Measurements from ENCODE around the gene ZNF655. TPM values are rescaled to one million over a fixed set of nuclear protein-coding genes. Genes with fewer than 3 reads are reported as not detected.
"Not testable (repeated sequence)": the region's sequence is repeated elsewhere in the genome, so short reads cannot be mapped to it uniquely, and the experiment has no call there.

The ZNF655 gene
- polyA plus RNA-seq, 1 donor: 42.0 TPM

DNA sequence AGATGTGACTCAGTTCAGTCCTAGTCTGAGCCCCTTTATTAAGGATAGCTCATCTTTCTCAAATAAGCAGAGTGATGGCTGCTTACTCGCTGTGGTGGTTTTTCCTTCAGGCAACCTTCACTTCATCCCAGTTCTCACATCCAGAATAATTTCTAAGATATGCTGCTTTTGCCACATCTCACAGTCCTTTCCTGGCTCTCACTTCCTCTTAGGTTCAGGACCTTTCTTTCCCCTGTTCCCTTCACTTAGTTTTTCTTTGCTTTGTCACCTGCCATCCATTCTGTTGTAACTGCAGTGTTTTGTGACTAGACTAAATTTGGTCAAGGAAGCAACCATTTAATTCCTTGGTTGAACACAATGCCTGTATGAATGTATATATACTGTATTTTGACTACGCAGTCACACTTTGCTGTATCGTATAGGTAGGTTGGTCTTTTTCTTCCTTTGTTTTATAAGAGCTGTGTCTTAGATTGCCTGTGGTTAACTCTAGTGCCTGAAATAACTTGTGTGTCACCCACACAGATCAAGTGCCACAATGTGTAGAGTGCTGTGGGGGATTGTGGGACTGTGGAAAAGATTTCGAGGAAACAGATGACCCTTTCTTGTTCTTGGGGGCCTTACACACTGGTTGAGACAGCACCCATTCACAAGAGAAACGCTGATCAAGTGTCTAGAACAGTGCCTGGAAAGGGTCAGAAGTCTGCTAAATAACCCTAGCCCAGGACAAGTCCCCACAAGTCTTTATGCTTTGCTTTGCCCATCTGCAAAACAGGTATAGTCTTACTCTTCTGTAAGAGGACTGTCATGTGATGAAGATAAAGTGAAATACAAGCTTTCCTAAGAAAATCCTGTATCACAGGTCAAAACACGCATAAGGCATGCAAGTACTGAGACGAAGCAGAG lies 2.6 kb downstream of the ZNF655 start:
- no peak for DNase-seq

DNA sequence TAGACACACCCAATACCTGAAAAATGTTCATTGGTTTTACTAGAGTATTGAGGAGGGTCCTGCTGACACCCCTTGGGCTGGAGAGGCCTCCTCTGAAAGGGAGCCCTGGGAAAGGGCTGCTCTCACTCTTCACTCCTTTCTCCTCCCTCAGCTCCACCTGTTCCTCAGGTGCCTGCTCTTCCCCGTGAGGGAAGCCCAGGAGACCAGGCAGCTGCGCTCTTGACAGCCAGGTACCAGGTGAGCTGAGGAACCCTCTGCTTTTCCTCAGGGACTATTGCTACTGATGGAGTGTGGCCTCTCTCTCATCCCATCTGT lies 3.3 kb downstream of the ZNF655 start:
- DNase-seq: no peak

DNA sequence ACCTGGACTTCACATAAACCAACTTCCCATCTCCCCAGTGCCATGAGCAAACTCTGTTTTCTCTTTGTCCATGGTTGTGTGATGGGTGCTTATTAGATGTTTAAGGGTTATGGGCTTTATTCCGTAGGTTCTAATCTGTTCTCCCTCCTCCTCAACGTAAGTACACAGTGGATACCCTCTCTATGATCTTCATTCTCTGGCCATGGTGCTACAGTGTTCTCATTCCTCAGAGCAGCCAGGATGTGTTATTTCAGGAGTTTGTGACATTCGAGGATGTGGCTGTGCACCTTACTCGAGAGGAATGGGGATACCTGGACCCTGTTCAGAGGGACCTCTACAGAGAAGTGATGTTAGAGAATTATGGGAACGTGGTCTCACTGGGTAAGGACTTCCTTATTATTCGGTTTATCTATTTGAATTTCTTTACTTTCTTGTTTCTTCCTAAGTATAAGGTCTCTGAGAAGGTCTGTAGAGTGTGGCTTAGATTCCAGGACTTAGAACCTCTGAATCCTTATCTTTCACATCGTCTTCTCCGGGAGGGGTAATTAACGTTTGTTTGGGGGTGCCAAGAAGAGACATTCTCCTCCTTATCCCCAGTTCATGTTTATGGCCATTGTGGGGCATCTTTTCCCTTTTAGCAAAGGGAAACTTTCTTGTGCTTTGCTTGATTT lies 3.8 kb downstream of the ZNF655 start:
- no peak for DNase-seq

DNA sequence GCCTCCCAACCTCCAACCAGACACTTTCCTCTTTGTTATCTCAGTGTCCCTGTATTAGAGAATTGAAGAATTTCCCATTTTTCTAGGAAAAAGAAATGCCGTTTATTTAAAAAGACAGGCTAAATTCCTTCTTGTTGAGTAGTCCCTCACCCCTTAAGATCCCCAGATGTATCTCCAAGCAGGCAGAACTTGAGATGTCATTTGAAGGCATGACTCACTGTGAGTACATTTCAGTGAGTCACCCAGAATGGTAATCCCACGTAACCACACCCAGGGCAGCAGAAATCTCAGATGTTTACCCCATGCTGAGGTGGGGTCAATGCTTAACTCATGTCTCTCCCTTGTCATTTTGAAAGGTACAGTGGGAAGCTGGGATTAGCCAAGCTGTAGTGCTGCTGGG lies 4.4 kb downstream of the ZNF655 start:
- DNase-seq: no peak

DNA sequence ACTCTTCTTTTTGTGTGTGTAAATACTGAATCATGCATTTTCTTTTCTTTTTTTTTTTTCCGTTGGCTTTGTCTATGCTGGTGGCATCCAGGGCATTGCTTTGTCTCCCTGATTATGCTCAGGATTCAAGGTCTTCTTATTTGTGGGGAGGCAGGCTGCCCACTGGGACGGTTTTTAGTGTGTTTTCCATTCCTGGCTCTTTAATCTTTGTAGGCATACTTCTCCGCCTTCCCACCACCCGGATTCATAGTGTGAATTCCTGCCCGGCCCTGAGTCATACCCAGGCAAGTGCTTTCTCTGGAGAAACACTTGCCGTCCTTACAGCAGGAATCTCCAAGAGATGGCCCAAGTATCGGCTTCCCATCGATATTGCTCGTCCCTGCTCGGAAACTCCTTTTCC lies 5.2 kb downstream of the ZNF655 start:
- DNase-seq: no peak

DNA sequence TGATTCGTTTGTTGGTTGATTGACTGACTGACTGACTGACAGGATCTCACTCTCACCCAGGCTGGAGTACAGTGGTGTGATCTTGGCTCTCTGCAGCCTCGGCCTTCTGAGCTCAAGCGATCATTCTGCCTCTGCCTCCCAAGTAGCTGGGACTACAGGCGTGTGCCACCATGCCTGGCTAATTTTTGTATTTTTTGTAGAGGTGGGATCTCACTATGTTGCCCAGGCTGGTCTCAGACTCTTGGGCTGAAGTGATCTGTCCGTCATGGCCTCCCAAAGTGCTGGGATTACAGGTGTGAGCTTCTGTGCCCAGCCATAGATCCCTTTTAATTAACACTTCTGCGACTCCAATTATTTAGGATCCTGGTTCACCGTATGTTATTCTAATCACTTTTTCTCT lies 10.3 kb downstream of the ZNF655 start:
- not testable (repeated sequence) for DNase-seq

DNA sequence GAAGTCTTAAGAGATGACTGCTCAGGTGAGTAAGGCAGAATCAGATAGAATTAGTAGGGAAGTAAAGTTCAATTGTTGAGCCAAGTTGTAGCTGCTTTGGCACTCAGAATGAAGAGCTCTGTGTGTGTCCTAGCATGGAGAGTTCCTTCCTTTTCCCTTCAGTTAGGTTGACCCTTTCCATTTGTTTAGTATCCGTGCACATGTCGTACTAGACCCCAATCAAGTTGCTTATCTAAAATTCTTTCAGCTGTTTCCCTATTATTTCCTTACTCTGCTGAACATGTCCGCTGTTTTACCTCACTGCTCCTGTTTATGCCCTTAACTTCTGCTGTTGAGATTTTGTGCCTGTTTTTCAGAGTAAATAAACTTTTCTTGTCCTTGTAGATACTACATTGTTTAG lies 13.3 kb downstream of the ZNF655 start:
- no peak for DNase-seq

DNA sequence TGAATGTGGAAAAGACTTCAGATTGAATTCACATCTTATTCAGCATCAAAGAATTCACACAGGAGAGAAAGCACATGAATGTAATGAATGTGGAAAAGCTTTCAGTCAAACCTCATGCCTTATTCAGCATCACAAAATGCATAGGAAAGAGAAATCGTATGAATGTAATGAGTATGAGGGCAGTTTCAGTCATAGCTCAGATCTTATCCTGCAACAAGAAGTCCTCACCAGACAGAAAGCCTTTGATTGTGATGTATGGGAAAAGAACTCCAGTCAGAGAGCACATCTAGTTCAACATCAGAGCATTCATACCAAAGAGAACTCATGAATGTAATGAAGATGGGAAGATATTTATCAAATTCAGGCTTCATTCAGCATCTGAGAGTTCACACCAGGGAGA lies 14.8 kb downstream of the ZNF655 start:
- no peak for DNase-seq

DNA sequence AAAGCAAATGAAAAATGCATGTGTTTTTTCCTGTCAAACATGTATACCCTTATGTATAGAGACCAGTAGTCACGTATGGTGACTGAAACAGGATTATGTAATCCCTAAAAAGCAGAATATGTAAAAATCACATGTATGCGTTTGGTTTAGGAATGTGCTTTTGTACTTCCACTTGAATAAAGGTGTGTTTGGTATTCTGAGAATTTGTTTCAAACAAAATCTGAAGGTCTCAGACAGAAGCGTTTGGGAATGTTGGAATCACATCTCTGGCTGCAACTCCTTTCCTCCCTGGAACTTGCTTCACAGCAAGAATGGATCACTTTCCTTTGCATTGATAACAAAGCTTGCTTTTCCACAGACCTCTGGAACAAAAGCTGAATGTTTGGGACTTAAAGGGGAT lies 17.8 kb downstream of the ZNF655 start:
- DNase-seq: no peak

DNA sequence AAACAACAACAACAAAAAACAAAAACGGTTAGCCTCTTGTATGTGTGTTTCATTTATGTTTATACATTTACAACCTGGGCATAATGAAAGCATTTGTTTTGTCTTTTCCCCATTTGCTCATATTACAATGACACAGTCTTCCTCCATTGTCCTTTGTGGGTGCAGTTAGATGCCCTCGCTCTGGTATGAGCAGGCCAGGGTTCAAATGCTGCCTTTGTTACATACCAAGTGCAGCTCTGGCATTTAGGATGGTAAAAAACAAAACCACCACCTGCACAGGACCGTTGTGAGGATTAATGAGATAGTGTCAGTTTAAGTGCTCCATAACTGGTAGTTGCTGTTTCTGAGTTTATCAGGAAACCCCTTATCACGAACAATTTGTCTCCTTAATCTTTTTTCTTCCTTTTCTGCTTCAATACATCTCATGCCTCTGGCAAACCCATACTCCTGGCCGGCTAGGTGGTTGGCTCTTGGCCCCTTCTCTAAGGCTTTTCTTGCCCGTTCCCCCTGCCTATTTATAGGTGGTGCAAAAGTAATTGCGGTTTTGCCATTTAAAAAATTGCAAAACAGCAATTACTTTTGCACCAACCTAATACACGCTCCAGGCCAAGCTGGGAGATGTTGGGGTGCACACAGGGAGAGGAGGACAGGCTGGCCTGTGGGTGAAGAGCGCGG lies 21.0 kb downstream of the ZNF655 start:
- DNase-seq: no peak

DNA sequence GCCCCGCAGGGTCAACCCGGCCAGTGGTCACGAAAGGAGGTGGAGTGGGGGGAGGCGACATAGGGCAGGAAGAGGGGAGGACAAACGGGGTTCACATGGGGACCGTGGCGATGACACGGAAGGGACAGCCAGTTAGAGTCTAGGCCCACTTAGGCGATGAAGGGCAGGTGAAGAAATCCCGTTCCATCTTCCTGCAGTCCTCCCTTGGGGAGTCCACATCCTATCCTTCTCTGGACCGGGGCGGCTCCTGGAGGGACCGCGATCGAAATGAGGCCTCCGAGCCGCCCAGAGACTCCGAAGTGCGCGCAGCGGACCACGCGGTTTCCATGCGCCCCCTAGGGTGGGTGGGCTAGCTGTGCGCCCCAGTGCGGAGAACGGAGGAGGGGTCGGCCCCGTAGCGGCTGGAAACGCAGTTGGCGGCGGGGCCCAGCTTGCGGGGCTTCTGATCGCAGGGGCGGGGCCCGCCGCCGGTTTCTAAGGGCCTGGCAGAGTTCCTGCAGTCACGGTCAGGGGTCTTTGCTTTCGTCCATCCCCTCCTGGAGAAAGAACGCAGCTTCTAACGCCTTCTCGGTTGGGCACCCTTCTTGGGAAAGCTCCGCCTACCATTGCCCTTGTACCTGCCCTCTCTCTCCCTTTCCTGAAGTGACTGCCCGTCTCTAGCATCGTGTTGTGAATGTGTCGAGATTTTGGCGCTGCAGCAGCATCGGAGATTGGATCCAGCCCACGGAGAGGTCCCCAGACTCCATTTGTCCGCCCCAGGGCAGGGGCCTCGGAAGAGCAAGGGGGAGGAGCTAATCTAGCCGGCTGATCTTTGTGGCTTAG lies 21.7 kb downstream of the ZNF655 start:
- peak; percentile 47 for DNase-seq

DNA sequence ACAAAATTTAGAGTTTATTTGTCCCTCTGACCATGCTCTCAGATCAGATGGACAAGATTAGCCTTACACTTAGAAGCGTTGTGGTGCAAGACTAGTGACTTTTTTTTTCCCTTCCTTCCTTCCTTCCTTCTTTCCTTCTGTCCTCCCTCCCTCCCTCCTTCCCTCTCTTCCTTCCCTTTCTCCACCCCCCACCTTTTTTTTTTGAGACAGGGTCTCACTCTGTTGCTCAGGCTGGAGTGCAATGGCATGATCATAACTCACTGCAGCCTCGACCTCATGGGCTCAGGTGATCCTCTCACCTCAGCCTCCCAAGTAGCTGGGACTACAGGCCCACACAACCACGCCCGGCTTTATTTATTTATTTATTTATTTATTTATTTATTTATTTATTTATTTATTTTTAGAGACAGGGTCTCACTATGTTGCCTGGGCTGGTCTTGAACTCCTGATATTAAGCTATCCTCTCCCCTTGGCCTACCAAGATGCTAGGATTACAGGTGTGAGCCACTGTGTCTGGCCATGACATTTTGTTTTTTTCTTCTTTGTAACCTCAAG lies 22.4 kb downstream of the ZNF655 start:
- not testable (repeated sequence) for DNase-seq

DNA sequence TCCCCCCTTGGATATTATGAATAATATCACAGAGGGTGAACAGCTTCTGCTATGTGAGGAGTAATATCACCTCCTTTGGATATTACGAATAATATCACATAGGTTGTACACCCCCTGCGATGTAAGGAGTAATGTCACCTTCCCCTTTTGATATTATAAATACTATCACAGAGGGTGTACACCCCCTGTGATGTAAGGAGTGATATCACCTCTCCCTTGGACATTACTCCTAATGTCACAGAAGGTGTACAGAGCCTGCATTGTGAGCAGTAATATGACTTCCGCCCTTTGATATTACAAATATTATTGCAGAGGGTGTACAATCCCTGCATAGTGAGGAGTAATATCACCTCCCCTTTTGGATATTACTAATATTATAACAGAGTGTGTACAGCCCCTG lies 30.4 kb downstream of the ZNF655 start:
- no peak for DNase-seq

DNA sequence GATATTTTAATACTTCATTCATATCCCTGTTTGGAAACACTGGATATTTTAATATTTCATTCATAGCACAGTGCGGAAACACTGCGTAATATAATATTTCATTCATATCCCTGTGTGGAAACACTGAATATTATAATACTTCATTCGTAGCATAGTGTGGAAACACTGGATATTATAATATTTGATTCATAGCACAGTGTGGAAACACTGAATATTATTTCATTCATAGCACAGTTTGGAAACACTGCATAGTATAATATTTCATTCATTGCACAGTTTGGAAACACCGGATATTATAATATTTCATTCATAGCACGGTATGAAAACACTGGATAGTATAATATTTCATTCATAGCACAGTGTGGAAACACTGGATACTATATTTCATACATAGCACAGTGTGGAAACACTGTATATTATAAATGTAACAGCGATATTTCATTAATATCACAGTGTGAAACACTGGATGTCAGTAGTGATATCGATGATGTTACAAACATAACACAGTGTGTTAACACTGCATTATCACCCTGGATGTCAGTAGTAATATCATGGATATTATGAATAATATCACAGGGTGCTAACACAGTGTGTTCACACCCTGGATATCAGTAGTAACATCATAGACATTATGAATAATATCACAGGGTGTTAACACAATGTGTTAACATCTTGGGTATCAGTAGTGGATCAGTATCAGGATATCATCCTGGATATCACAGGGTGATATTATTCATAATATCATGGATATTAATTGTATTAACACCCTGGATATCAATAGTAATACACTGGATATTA lies 36.7 kb downstream of the ZNF655 start:
- DNase-seq: no peak

DNA sequence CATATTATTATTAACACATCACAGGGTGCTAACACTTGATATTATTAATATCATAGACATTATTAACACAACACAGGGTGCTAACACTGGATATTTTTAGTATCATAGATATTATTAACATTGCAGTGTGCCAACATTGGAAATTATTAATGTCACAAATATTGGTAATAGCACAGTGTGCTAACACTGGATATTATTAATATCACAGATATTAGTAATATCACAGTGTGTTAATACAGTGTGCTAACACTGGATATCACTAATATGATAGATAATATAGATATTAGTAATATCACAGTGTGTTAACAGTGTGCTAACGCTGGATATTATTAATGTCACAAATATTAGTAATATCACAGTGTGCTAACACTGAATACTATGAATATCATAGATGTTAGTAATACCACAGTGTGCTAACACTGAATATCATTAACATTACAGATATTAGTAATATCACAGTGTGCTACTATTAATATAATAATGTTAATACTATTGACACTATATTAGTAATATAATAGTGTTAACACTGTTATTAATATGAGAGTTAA lies 38.0 kb downstream of the ZNF655 start:
- DNase-seq: no peak

DNA sequence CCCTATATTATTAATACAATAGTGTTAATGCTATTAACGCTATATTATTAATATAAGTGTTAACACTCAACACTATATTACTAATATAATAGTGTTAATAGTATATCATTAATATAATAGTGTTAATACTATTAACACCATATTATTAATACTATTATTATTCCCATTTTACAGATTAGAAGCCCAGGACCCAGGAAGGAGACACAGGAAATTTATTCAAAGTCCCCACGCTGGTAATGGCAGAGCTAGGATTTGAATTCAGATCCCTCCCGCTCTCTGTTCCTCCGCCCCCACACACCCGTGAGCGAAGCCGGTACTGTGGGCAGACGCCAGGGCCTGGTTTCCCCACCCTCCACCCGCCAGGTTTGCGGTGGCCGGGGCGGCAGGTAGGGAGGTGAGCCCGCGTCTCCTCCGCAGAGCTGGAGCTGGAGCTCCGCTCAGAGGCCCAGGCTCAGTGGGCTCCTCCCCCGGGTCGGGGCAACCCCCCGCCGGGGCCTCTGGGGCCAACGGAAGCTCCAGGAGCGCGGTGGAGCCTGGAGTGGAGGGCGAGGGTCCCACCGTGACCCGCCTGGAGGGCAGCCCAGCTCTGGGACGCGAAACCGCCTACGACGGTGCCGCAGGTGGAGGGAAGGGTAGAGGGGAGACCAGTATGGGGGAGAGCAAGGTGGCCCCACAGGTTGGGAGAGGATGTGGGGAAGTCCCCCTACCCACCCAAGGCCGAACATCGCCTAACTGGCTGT lies 39.5 kb downstream of the ZNF655 start, which contains the start of gene TMEM225B:
TMEM225B (plus strand) TSS at position 506 of the 740 bp plus-strand sequence. CDS start 6,122 bp downstream, outside the sequence.
- DNase-seq: no peak

DNA sequence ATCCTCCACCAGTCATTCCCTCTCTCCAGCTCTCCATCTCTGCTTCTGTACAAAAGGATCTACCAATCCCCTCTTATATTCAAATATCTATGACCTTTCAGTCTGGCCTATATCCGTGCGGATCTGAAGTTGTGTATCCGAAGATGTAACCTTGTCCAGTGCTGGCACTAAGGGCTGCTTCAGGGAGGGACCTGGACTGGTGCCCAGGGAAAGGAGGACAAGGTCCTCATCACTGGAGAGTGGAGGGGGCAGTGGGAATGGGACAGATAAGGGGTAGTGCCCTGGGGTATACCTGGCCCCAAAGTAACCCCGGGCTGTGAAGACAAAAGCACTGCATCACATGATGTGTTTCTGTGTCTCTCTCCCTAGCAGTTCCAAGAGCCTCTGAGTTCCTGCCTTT lies 41.4 kb downstream of the ZNF655 start:
- no peak for DNase-seq

DNA sequence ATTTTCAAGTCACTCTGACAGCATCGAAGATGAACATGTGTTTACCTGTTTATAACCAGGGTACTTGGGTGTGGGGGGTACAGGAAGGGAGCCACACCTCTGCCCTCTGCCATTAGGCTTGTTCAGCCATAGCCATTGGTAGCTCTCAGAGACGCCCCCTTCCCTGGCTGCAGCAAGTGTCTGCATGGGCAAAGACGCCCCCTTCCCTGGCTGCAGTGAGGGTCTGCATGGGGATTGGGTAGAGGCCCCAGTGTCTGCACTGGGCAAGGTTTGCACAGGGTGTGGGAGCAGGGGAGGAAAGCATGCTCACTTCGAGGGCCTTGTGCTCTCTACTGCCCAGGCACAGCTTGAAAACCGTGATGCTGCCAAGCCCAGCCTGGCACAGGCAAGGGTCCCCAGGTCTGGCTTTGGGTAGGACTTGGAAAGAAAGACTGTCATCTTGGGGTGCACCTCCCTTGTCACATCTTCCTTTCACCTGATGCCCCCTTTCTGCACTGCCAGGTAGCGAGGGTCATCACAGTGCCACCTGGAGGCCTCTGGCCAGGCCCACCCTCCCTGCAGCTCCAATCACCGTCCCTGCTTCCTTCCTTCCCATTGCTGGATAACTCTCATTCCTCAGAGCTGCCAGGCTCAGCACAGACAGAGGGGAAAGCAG lies 43.3 kb downstream of the ZNF655 start:
- no peak for DNase-seq

DNA sequence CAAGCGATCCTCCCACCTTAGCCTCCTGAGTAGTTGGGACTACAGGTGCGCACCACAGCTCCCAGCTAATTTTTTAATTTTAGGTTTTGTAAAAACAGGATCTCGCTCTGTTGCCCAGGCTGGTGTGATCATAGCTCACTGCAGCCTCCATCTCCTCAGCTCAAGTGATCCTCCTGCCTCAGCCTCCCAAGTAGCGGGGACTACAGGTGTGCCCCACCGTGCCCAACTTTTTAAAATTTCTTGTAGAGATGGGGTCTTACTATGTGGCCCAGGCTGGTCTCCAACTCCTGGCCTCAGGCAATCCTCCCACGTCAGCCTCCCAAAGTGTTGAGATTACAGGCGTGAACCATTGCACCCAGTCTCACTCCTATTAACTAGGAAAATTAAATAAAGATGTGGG lies 47.1 kb downstream of the ZNF655 start:
- DNase-seq: no peak

DNA sequence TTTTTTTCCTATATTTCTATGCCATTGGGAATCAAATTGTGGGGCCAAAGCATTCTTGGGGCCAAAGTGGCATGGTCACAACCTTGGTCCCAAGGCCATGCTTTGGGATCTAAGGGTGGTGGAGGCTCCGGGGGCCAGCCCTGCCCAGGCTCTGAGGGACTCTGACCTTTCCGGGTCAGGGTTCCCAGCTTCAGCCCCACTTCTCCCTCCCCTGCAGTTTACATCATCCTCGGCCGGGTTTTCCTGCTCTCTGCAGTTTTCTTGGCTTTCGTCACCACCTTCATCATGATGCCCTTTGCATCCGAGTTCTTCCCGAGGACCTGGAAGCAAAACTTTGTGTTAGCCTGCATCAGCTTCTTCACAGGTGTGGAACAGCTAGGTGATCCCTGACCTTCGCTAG lies 48.1 kb downstream of the ZNF655 start:
- no peak for DNase-seq

Data from hindlimb muscle (tissue), 1 donor.